Keratinocyte (primary cell): Measurements from ENCODE around the gene MORF4L1. TPM values are rescaled to one million over a fixed set of nuclear protein-coding genes. Genes with fewer than 3 reads are reported as not detected.

ENCODE experiments used
- DNase-seq: peaks from one replicate; pipeline ENCODE4 v3.0.0-alpha.2; 2011; ENCODE audit warnings: low read depth, missing footprints, low spot score
- FAIRE-seq: peaks from 2 replicates; lab custom pipeline; 2011; peaks lifted over from hg19 to GRCh38; lab: Jason Lieb, UNC
- H2AFZ ChIP-seq: 2 replicates; pipeline ENCODE4 v1.6.0; 2012; ENCODE audit warnings: low read length, control low read depth, inconsistent platforms; ENCODE audit not compliant: control insufficient read depth
- H3K27ac ChIP-seq: 2 replicates; pipeline ENCODE4 v1.5.1; 2011; ENCODE audit warnings: low read length; ENCODE audit not compliant: control insufficient read depth, insufficient read depth
- H3K27me3 ChIP-seq: 3 replicates; pipeline ENCODE4 v1.6.0; 2011; ENCODE audit warnings: low read length; ENCODE audit not compliant: control insufficient read depth, insufficient read depth; ENCODE audit errors: extremely low read depth
- H3K36me3 ChIP-seq, 2 experiments: 2 replicates in 1 of 2; 3 replicates in 1 of 2; pipeline ENCODE4 v1.5.1; 2011; ENCODE audit warnings: low read length in 2 of 2, mild to moderate bottlenecking in 1 of 2; ENCODE audit not compliant: control insufficient read depth in 2 of 2, insufficient read depth in 2 of 2; ENCODE audit errors: extremely low read depth in 1 of 2
- H3K4me1 ChIP-seq: 3 replicates; pipeline ENCODE4 v1.5.1; 2011; ENCODE audit warnings: low read length; ENCODE audit not compliant: control insufficient read depth, insufficient read depth; ENCODE audit errors: extremely low read depth
- H3K4me2 ChIP-seq: 3 replicates; pipeline ENCODE4 v1.6.0; 2011; ENCODE audit warnings: low read depth, low read length; ENCODE audit not compliant: control insufficient read depth, insufficient read depth; ENCODE audit errors: extremely low read depth
- H3K4me3 ChIP-seq, 3 experiments: fragments of 200-600 bp in 1 of 3; sonication (generic) in 1 of 3; 2 replicates in 2 of 3; 3 replicates in 1 of 3; pipeline ENCODE4 v1.5.1; 2011 to 2016; ENCODE audit warnings: low read length in 3 of 3, mild to moderate bottlenecking in 3 of 3, control low read depth in 2 of 3, inconsistent platforms in 1 of 3, low read depth in 1 of 3, mixed read lengths in 1 of 3, mixed run types in 1 of 3, moderate library complexity in 1 of 3; ENCODE audit not compliant: control insufficient read depth in 2 of 3, insufficient read depth in 2 of 3; ENCODE audit errors: extremely low read depth in 1 of 3
- H3K79me2 ChIP-seq: 2 replicates; pipeline ENCODE4 v1.6.0; 2012; ENCODE audit warnings: low read length; ENCODE audit not compliant: control insufficient read depth, insufficient read depth
- H3K9ac ChIP-seq: 3 replicates; pipeline ENCODE4 v1.6.0; 2011; ENCODE audit warnings: low read length; ENCODE audit not compliant: control insufficient read depth, insufficient read depth; ENCODE audit errors: extremely low read depth
- H3K9me1 ChIP-seq: 3 replicates; pipeline ENCODE4 v1.6.0; 2011; ENCODE audit warnings: low read length; ENCODE audit not compliant: control insufficient read depth, insufficient read depth; ENCODE audit errors: extremely low read depth
- H3K9me3 ChIP-seq: 2 replicates; pipeline ENCODE4 v1.5.1; 2012; ENCODE audit warnings: low read depth, low read length; ENCODE audit not compliant: control insufficient read depth
- H4K20me1 ChIP-seq: 3 replicates; pipeline ENCODE4 v1.6.0; 2011; ENCODE audit warnings: low read length; ENCODE audit not compliant: control insufficient read depth, insufficient read depth; ENCODE audit errors: extremely low read depth
- EZH2 ChIP-seq: IDR thresholded peaks from one replicate; pipeline ENCODE4 v1.6.1; 2012; ENCODE audit warnings: inconsistent platforms, mild to moderate bottlenecking, low read length, moderate library complexity
- dilution Hi-C: fragments of 300-500 bp; cut with MboI; formaldehyde crosslinking; loops from one replicate; pipeline ENCODE4 v1.7.0; 2020; ENCODE audit warnings: low sequenced_read_pairs; ENCODE audit not compliant: extremely low pct_ligation_motif_present
- polyA plus RNA-seq, 5 experiments: library from polyadenylated mRNA; depleted of rRNA in 3 of 5; stranded (reverse) in 3 of 5; stranded (forward) in 1 of 5; unstranded in 1 of 5; fragments of >200 nt; gene quantifications; 1 replicate in 1 of 5; 2 replicates in 3 of 5; 3 replicates in 1 of 5; pipeline versions ENCODE4 v1.2.1 to v1.2.3, GENCODE V29; 2011 to 2012; ENCODE audit warnings: missing spikeins in 2 of 5, low read depth in 1 of 5, low replicate concordance in 1 of 5
- TF ChIP-seq, protein P1 (sequence below), 3 experiments: IDR thresholded peaks in 1 of 3; conservative IDR thresholded peaks in 1 of 3; optimal IDR thresholded peaks in 1 of 3; 2 replicates in 2 of 3; 3 replicates in 1 of 3; pipeline versions ENCODE3 to v1.5.1; 2011; ENCODE audit warnings: low read length in 3 of 3, mild to moderate bottlenecking in 3 of 3, moderate library complexity in 2 of 3, control low read depth in 1 of 3, inconsistent platforms in 1 of 3; ENCODE audit not compliant: insufficient read depth in 2 of 3; ENCODE audit errors: extremely low read depth in 1 of 3

The MORF4L1 gene
- polyA plus RNA-seq, 1 donor (not counting 4 experiments of a cell fraction or from before 2014, with no cell fraction given): 281 TPM

DNA sequence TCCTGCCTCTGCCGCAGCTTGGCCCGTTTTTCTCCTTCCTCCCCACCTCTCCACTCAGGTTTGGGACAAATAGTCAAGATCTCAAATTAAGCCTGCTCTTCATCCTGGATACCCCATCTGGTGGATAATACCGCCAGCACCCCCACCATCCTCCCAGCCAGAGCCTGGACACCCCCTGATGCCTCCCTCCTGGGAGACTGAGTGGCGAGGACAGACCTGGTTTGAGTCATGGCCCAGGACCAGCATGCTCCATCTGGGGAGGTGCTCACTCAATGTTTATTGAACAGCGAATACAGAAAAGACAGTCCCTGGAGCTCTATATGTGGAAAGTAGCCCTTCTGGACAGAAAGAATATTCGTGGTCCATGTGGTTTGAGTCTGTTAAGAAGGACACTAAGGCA, 48.8 kb downstream of the MORF4L1 start:
- no peaks in the 10 kb centered on the region for H3K27me3 ChIP-seq
- no peak for DNase-seq
- H3K9ac ChIP-seq: no peak overlapping the region
- FAIRE-seq: no peak
- H3K9me3 ChIP-seq: no peaks in the 10 kb centered on the region
- no peaks in the 10 kb centered on the region for H3K9me1 ChIP-seq
- H2AFZ ChIP-seq: no peak overlapping the region
- H3K79me2 ChIP-seq: no peaks in the 10 kb centered on the region
- H4K20me1 ChIP-seq: no peaks in the 10 kb centered on the region
- TF ChIP-seq, protein P1, sequence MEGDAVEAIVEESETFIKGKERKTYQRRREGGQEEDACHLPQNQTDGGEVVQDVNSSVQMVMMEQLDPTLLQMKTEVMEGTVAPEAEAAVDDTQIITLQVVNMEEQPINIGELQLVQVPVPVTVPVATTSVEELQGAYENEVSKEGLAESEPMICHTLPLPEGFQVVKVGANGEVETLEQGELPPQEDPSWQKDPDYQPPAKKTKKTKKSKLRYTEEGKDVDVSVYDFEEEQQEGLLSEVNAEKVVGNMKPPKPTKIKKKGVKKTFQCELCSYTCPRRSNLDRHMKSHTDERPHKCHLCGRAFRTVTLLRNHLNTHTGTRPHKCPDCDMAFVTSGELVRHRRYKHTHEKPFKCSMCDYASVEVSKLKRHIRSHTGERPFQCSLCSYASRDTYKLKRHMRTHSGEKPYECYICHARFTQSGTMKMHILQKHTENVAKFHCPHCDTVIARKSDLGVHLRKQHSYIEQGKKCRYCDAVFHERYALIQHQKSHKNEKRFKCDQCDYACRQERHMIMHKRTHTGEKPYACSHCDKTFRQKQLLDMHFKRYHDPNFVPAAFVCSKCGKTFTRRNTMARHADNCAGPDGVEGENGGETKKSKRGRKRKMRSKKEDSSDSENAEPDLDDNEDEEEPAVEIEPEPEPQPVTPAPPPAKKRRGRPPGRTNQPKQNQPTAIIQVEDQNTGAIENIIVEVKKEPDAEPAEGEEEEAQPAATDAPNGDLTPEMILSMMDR (optimal IDR thresholded peaks at IDR 0.05 in 1 of 3, IDR thresholded peaks at IDR 0.05 in 1 of 3, conservative IDR thresholded peaks at IDR 0.05 in 1 of 3; ENCODE audit: extremely low read depth in 1 of 3, insufficient read depth in 2 of 3, low read length in 3 of 3): no peak
- TF ChIP-seq EZH2: no peak
- H3K4me3 ChIP-seq: no peak overlapping the region
- H3K4me2 ChIP-seq: no peak overlapping the region
- no peak overlapping the region for H3K27ac ChIP-seq
- peaks cover 4% of the 10 kb centered on the region for H3K4me1 ChIP-seq
- dilution Hi-C loops: no loop called here
- H3K36me3 ChIP-seq: peaks cover 12 to 21% of the 10 kb centered on the region in 2 experiments

DNA sequence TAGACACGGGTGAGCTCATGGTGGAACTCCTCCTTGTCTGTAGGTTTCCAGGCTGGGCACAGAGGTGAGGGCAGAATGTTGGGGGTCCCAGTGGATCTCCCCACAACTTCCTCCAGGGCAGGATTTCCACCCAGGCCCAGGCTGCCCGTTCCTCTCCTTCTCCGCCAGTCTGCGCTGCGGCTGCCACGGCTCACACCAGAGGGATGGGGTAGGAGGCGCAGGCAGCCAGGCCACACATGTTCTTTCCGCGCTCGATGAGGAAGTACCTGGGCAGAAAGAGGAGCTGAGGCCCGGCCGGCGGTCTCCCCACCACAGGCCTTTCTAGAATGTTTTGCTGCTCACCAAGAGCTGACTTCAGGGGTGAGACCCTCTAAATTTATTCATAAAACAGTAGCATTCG, 49.2 kb downstream of the MORF4L1 start:
- Histone ChIP-seq H3K27ac (no peak overlapping the region), H3K79me2 (no peaks in the 10 kb centered on the region), H3K9ac (no peak overlapping the region), H3K4me3 (no peak overlapping the region), H3K4me2 (no peak overlapping the region), H3K9me3 (no peaks in the 10 kb centered on the region), H3K4me1 (peaks cover under 1% of the 10 kb centered on the region), H3K27me3 (no peaks in the 10 kb centered on the region), H2AFZ (no peak overlapping the region), H3K9me1 (no peaks in the 10 kb centered on the region), H4K20me1 (no peaks in the 10 kb centered on the region), H3K36me3 (peaks cover 12 to 25% of the 10 kb centered on the region in 2 experiments)
- no peak for TF ChIP-seq EZH2
- TF ChIP-seq, protein P1 (optimal IDR thresholded peaks at IDR 0.05 in 1 of 3, IDR thresholded peaks at IDR 0.05 in 1 of 3, conservative IDR thresholded peaks at IDR 0.05 in 1 of 3; ENCODE audit: extremely low read depth in 1 of 3, insufficient read depth in 2 of 3, low read length in 3 of 3): no peak
- FAIRE-seq (no peak), DNase-seq (no peak)
- dilution Hi-C loops: no loop called here
